GM18861 (cell line): ENCODE results near the gene ADGRB2.

Source experiments
- ATAC-seq: cut with Tn5 transposase; IDR thresholded peaks from one replicate; pipeline ENCODE4 v1.9.1; 2021; ENCODE audit not compliant: unreplicated experiment

The ADGRB2 gene

GRCh38 chr1:31783846-31784245 is 19.7 kb upstream of the ADGRB2 start:
- ATAC-seq: no peak

DNA sequence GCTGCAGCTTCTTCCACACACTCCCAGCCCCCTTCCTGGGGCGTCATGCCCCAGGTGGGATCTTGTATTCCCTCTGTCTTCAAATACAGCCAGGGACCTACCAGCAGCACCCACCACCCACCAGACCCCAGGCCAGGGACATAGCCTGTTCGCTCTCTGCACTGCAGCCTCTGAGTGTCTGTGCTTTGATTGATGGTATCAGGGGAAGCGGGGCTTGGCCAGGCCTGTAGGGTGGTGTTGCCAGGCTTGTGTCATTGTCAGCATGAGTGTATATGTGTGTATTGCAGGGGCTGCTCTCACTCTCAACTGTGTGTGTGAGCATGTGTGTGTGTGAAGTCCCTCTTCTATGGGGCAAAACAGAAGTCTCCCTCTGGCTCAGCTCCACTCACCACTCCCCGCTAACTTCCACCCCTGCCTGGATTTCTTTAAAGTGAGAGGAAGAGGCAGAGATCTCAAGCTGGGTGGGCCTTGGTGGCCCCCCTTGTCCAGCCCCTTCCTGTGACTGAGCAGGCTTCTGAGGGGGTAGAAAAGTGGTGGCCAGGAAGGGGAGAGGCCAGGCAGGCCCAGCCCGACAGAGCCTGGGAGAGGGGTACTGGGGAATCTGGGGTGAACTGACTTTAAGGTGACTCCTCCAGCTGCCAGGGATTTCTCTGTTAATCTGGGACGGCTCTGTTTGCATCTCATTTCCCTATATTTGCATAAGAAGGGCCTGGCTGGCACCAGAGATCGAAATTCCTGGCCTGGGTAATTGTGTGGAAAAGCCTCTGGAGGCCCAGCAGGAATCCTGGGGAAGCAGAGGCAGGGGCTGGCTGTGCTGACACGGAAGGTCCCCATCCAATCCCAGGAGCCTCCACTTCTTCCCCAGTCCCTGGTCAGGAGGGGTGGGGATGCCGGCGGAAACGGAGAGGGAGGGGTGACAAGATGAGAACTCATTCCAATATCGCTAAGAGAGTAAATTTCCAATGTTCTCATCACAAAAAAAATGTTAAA is 18.6 kb upstream of the ADGRB2 start:
- ATAC-seq: no peak

- no peak for ATAC-seq
These were observed 17.7 kb upstream of the ADGRB2 start for GRCh38 chr1:31781756-31782371.

DNA sequence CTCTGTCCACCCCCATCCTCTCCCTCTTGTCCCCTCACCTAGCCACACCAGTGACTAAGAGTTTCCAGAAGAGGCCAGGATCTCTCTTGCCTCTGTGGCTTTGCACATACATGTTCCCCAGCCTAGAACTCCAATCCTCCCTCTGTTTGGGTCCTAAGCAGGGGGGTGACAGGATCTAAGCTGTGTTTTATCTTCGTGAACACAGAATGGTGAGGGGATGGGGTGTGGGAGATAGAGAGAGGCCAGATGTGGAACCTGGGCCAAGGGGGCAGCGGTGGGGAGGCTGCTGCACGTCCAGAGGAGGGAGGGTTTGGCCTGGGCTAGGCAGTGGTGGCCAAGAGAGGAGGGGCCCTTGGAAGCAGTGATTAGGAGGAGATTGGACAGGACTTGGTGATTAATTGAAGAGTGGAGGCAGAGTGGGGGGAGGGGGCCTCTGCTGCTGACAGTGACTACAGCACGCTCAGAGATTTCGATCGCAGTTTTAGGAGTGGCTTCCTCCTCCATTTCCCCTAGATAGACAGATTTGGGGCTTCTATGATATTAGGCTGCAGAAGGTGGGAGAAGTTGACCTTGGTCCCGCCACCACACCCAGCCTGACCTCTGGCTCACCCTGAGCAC is 17.1 kb upstream of the ADGRB2 start:
- no peak for ATAC-seq

GRCh38 chr1:31780632-31781031 is 16.5 kb upstream of the ADGRB2 start:
- no peak for ATAC-seq

GRCh38 chr1:31779687-31780086 is 15.5 kb upstream of the ADGRB2 start:
- no peak for ATAC-seq

DNA sequence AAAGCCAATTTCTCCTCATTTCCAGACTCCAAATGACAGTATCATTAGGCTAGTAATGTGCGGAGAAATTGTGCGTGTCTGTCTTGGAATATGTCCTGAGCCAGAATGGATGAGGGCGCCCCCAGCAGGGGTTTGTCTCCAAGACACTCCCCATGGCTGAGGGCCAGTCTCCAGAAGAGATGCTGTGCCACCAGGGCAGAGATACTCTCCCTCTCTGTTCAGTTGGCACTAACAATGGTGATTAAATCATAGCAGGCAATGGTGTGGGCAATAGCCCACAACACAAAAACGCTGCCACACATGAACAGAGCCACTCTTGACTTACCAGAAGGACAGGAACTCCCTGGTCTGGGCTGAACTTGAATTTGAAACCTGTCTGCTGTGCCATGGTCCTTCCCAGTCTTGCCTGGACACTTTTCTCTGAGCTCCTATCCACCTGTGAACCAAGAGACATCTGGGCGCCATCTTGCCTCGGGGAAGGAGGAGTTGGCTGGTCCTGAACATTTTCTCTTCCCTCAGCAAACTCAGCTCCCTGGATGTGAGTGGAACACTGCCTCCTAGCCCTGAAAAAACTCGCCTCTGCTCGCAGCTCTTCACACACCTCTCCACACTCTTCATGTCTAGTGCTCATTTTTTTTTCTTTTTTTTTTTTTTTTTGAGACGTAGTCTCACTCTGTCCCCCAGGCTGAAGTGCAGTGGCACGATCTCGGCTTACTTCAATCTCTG is 14.8 kb upstream of the ADGRB2 start:
- no peak for ATAC-seq

DNA sequence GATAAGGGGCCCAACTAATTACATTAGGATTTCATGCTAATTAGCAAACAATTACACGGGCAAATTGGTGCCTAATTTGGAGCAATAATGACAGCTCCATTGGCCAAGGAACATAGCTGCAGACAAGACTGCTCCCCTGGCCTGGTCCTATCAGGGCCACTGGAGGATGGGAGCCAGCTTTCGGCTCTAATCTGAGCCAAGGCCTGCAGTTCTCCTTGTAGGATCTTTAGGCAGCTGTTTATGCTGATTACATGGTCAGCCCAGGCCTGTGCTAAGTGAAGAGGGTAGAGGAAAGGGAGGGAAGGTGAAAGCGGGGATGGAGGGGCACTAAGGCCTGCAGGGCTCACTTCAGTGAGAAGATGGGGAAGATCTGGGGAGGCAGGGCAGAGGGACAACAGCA is 12.4 kb upstream of the ADGRB2 start:
- no peak for ATAC-seq

GRCh38 chr1:31776032-31776431 is 11.9 kb upstream of the ADGRB2 start:
- ATAC-seq: no peak

DNA sequence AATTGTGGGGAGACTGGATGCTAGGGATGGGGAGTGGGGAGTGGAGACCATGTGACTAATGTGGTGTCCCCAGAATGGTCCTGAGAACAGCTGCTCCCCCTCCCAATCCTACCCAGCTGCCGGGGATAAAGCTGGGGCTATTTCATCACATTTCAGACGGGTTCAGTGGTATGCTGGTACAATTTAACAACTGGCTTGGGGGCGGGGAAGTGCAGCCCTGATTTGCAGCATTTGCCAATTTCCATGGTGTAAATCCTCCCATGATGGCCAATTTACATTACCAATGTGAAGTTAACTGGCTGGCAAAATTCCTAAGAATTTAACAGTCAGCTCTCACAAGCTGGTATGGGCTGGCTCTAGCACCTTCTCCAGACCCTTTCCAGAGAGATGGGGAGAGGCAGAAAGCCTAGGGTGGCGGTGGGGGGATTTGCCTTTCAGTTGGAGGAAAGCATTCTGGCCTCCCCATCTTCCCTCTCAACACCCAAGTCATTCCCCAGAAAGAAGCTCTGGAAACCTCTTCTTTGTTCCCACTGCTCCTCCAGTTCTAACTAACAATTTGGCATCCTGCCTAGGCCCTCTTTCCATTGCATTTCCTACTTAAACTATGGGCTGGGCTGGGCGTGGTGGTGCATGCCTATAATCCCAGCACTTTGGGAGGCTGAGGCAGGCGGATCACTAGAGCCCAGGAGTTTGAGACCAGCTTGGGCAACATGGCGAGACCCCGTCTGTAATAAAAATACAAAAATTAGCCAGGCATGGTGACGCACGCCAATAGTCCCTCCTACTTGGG is 11.3 kb upstream of the ADGRB2 start:
- ATAC-seq: no peak

DNA sequence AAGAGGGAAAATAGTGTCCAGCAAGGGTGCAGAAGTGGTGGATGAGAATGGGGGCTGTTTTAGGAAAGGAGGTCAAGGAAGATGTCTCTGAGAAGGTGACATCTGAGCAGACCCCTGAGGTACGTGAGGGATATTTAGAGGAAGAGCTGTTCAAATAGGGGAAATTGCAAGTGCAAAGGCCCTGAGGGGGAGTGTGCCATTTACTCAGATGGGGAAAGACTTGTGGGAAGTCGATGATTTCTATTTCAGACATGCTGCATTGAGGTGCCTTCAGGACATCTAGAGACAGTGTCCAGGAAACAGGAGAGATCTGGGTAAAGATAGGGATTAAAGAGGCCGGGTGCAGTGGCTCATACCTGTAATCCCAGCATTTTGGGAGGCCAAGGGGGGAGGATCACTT is 10.4 kb upstream of the ADGRB2 start:
- ATAC-seq: no peak

DNA sequence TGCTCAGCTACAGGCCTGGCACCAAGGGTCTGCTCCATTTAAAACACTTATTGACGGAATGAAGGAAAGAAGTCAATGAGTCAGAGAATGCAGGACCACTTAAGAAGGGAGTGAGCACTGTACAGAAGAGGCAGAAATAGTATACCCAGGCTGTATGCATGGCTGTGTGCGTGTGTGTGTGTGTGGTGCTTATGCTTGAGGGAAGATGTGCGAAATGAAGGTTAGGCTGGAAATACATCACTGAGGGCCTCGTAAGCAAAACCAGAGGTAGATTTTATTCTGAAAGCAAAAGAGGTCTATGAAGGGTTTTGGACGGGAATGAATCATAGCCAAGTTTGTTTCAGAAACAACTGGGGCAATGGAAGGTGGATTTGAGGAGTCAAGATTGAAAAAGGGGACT is 9.7 kb upstream of the ADGRB2 start:
- no peak for ATAC-seq

- no peak for ATAC-seq
These were observed 8.6 kb upstream of the ADGRB2 start for GRCh38 chr1:31772669-31773248.

- ATAC-seq: no peak
These were observed 7.9 kb upstream of the ADGRB2 start for GRCh38 chr1:31771891-31772668.

DNA sequence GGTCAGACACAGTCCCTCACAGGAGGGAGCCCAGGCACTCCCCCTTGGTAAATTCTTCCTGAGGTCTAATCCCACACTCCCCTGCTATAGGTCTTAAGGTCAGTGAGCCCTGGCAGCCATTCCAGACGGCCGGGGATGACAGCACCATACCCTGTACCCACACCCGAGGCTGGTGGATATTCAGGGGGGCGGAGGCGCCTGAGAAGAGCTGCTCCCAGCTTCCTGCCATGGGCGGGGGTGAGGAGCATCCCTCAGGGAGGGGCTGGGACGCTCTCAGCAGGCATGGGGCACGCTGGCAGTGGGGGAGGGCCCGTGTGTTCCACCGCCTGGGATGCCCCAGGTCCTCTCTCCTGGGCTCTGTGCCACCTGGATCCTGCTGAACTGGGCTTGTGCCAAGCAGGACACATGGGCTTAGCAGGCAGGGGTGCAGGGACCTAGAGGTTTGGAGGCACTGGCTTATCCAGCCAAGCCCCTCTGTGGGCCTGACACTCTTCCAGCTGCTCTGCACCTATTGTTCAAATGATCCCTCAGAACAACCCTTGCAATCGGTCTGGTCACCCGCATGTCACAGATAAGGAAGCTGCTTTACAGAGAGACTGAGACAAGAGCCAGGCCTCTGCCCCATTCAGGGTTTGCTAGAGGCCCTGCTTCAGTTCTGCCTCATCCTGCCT is 5.7 kb upstream of the ADGRB2 start:
- no peak for ATAC-seq

- ATAC-seq: no peak
These were observed 5.0 kb upstream of the ADGRB2 start for GRCh38 chr1:31768939-31769704.

DNA sequence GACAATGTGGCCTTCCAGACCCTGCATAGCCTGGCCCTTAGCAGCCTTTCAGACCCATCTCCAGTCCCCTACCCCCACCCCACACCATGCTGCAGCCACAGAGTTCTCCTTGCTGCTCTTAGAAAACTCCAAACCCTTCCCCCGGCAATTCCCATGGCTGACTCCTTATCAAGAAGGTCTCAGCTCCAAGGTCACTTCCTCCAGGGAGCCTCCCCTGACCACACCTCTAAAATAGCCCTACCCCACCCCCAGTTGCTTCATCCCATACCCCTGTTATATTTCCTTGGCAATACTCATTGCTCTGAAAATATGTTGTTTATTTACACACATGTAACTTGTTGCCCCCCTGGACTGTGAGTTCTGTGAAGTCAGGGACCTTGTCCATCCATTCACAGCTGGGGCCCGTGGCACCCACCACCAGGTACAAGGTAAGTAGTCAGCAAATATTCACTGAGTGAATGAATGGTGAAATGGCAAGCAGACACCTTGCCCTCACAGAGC is 4.3 kb upstream of the ADGRB2 start:
- no peak for ATAC-seq

DNA sequence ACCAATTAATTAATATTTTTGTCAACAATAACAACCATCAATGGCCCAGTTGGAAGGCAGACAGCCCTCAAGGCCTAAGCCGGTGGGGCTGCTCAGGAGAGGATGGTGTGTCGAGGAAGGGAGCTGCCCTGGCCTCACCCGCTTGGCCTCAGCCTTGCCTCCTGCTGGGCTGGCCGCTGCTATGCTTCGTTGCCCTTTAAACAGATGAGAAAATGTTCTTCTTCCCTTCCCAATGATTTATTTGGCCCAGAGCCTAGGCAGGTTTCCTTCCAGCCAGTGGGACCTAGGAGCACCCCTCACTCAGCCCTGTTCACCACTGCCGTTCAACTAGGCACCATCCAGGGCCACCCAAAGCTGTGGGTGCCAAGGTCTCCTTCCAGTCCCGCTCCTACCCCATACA is 3.1 kb upstream of the ADGRB2 start:
- no peak for ATAC-seq
